Measurements from ENCODE around the gene SLC18B1.

The SLC18B1 gene

GRCh38 chr6:132797951-132798868 lies at the start of gene SLC18B1:
Gene SLC18B1 (minus strand): TSS chr6:132798637. CDS start chr6:132798456, 181 bp downstream.
- Histone ChIP-seq H3K4me2 (ENCODE audit: low read length) (peak within 1 kb of the TSS; percentile 96), H3K27me3 (ENCODE audit: low read depth, low read length) (no peaks in the 10 kb centered on the region), H3K4me3 (ENCODE audit: low read length) (peak within 1 kb of the TSS; percentile 86), H3K4me1 (ENCODE audit: low read length) (peaks cover 9% of the 10 kb centered on the region), H3K9me3 (ENCODE audit: insufficient read depth, low read length) (no peaks in the 10 kb centered on the region), H4K20me1 (ENCODE audit: insufficient read depth, low read length) (no peaks in the 10 kb centered on the region), H3K36me3 (replicated peaks; ENCODE audit: low read depth, low read length) (no peaks in the 10 kb centered on the region), H3K27ac (ENCODE audit: low read length) (peak within 1 kb of the TSS; percentile 11; the same call in 1 of the 2 replicates), H3K79me2 (ENCODE audit: low read length) (no peaks in the 10 kb centered on the region), H2AFZ (ENCODE audit: low read depth, low read length) (peak within 1 kb of the TSS; percentile 88), H3K9ac (ENCODE audit: low read length) (peak within 1 kb of the TSS; percentile 71)
- TF ChIP-seq CTCF (IDR thresholded peaks at IDR 0.05; ENCODE audit: low read depth, low read length) (no peak), EZH2phosphoT487 (IDR thresholded peaks at IDR 0.05; ENCODE audit: low read depth) (no peak)

GRCh38 chr6:132843316-132844035 lies 45.0 kb upstream of the SLC18B1 start:
- H3K9me3 ChIP-seq (ENCODE audit: insufficient read depth, low read length) = no peaks in the 10 kb centered on the region
- H3K4me2 ChIP-seq (ENCODE audit: low read length) = no peak overlapping the region
- no peaks in the 10 kb centered on the region for H3K4me1 ChIP-seq (ENCODE audit: low read length)
- H3K4me3 ChIP-seq (ENCODE audit: low read length) = no peak overlapping the region
- no peak overlapping the region for H3K9ac ChIP-seq (ENCODE audit: low read length)
- no peak for TF ChIP-seq EZH2phosphoT487 (IDR thresholded peaks at IDR 0.05; ENCODE audit: low read depth)
- no peak for TF ChIP-seq CTCF (IDR thresholded peaks at IDR 0.05; ENCODE audit: low read depth, low read length)
- H3K27me3 ChIP-seq (ENCODE audit: low read depth, low read length) = no peaks in the 10 kb centered on the region
- no peaks in the 10 kb centered on the region for H3K79me2 ChIP-seq (ENCODE audit: low read length)
- no peaks in the 10 kb centered on the region for H3K36me3 ChIP-seq (replicated peaks; ENCODE audit: low read depth, low read length)
- no peak overlapping the region for H3K27ac ChIP-seq (ENCODE audit: low read length)
- H2AFZ ChIP-seq (ENCODE audit: low read depth, low read length) = no peak overlapping the region
- no peaks in the 10 kb centered on the region for H4K20me1 ChIP-seq (ENCODE audit: insufficient read depth, low read length)

DNA sequence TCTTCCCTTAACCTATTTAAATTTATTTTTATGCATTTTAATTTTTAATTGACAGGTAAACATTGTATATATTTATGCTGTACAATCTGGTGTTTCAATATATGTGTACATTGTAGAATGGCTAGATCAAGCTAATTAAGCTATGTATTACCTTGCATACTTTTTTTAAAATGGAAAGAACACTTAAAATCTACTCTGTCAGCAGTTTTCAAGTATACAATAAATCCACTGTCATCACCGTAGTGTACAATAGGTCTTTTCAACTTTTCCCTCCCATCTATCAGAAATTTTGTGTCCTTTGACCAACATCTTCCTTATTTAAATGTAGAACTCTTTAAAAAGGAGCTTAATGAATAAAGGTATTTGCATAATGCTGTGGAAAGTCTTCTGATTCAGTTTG lies 43.5 kb upstream of the SLC18B1 start:
- Histone ChIP-seq H3K9me3 (ENCODE audit: insufficient read depth, low read length) (no peaks in the 10 kb centered on the region), H3K79me2 (ENCODE audit: low read length) (no peaks in the 10 kb centered on the region), H2AFZ (ENCODE audit: low read depth, low read length) (no peak overlapping the region), H3K9ac (ENCODE audit: low read length) (no peak overlapping the region), H3K4me3 (ENCODE audit: low read length) (no peak overlapping the region), H3K27ac (ENCODE audit: low read length) (no peak overlapping the region), H4K20me1 (ENCODE audit: insufficient read depth, low read length) (no peaks in the 10 kb centered on the region), H3K27me3 (ENCODE audit: low read depth, low read length) (no peaks in the 10 kb centered on the region), H3K36me3 (replicated peaks; ENCODE audit: low read depth, low read length) (no peaks in the 10 kb centered on the region), H3K4me1 (ENCODE audit: low read length) (no peaks in the 10 kb centered on the region), H3K4me2 (ENCODE audit: low read length) (no peak overlapping the region)
- TF ChIP-seq CTCF (IDR thresholded peaks at IDR 0.05; ENCODE audit: low read depth, low read length) (no peak), EZH2phosphoT487 (IDR thresholded peaks at IDR 0.05; ENCODE audit: low read depth) (no peak)

DNA sequence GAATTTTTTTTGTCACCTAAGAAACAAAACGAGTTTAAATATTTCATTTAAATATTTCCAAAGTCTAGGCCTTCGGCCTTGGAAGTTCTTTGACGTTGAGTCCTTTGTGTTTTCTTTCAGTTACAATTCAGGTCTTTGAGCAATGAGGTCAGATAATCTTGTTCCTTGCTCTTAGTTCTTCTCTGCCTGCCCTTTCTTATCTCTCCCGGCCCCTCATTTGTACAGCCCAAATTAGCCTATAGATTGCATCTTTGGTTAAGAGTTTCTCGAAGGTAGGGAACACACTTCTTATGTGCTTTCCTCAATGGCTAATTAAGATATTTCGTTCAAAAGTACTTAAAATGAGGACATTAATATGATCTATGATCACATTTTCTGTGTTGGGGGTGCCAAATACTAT lies 34.5 kb upstream of the SLC18B1 start:
- Histone ChIP-seq H4K20me1 (ENCODE audit: insufficient read depth, low read length) (no peaks in the 10 kb centered on the region), H3K27me3 (ENCODE audit: low read depth, low read length) (no peaks in the 10 kb centered on the region), H2AFZ (ENCODE audit: low read depth, low read length) (no peak overlapping the region), H3K27ac (ENCODE audit: low read length) (no peak overlapping the region), H3K9ac (ENCODE audit: low read length) (no peak overlapping the region), H3K4me1 (ENCODE audit: low read length) (no peaks in the 10 kb centered on the region), H3K9me3 (ENCODE audit: insufficient read depth, low read length) (no peaks in the 10 kb centered on the region), H3K79me2 (ENCODE audit: low read length) (no peaks in the 10 kb centered on the region), H3K36me3 (replicated peaks; ENCODE audit: low read depth, low read length) (no peaks in the 10 kb centered on the region), H3K4me3 (ENCODE audit: low read length) (no peak overlapping the region), H3K4me2 (ENCODE audit: low read length) (no peak overlapping the region)
- TF ChIP-seq EZH2phosphoT487 (IDR thresholded peaks at IDR 0.05; ENCODE audit: low read depth) (no peak), CTCF (IDR thresholded peaks at IDR 0.05; ENCODE audit: low read depth, low read length) (no peak)

Measured in OCI-LY3 (cell line).